Fibroblast of skin of right quadriceps (primary cell): ENCODE measurements around the gene ZNF423.

Experiments used
- DNase-seq: peaks from one replicate; pipeline ENCODE4 v3.0.0-alpha.2; 2013

ZNF423 gene

DNA sequence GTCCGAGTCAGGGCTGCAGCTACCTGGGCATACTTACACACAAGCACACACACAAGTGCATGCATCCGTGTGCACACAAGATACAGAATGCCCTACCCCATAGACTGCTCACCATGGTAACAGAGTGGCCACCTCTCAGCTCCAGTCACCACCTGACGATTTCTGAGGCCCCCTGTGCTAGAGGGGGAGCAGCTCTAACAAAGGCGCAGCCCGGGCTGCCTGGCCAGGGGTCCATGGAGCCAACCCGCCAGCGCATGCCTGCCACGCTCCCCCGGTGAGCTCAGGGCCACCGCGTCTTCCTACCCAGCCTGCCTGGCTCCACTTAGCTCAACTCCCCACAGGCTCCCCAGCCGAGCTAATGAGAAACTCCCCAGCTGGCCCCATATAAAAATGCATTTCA lies 75.5 kb downstream of the ZNF423 start:
- DNase-seq: no peak

DNA sequence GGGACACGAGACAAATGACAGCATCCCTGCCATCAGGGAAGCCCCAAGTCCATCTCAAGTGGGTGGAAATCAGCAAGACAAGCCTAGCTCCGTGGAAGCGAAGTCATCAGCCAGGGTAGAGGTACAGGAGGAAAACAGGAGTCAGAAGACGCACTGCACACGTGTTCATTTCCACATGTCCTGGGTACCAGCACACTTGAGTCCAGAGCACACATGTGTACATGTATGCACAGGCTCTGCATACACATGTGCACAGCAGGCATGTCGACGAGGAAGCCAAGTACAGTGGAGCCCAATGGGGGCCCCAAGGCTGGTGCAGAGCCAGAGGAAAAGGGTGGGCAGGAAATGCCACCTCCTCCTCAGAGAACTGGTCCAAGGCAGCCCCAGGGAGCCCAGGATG lies 75.9 kb downstream of the ZNF423 start:
- no peak for DNase-seq

GRCh38 chr16:49778202-49778930 lies 77.5 kb downstream of the ZNF423 start:
- no peak for DNase-seq

- no peak for DNase-seq
Observed at GRCh38 chr16:49776734-49777133, 79.2 kb downstream of the ZNF423 start.

- no peak for DNase-seq
Observed at GRCh38 chr16:49776085-49776595, 79.8 kb downstream of the ZNF423 start.

DNA sequence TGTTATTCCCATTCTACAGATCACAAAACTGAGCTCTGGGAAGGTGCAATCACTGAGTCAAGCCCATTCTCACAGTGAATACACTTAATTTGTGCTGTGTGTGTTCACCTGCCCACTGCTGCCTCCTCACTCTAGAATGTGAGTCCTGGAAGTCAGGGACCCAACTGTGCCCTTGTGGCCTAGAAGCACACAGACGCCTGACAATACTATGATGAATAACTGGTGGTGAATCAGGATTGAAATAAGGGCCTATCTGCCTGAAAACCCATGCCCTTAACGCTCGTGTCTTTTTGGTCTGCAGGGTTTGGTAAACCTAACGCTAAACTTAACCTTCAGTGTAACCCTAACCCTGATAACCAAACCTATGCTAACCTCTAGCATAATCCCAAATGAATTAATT lies 80.3 kb downstream of the ZNF423 start:
- no peak for DNase-seq

GRCh38 chr16:49775018-49775417 lies 80.9 kb downstream of the ZNF423 start:
- DNase-seq: no peak

DNA sequence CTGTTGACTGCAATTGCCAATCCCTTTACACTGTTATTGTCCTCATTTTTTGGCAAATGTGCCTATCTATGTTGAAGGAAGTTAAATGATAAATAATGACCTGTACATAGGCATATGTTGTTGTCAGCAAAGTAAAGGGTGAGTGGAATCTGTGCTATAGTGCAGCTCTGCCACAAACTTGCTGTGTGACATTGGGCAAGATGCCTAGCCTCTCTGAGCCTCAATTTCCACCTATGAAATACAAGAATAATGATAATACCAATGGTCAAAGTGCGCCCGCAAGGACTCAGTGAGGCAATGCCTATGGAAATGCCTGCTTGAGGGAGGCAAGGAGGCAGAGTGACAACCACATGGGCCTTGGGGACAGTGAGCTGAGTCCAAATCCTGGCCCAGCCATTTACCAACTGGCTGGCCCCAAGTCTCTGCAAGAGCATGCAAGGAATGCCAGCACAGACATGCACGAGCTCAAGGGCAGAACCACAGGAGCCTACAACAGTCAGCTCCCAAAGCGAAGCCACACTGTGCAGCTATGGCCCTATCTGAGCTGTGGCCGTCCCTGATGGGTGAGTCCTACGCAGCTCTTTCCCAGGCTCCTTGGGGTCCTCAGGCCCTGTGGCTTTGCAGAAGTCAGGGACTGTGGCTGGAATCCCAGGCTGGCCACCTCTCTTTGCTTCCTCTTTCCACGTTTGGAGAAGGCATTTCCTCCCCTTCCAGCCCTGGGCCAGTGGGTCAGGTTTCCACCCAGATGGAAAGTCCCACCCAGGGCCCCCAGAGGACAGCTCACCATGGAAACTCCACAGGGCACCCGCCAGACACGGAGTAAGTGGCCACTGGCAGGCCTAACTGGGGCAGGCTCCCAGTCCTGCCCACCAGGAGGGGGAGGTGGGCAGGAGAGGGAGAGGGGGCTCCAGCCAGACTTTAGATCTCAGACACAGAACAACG lies 82.1 kb downstream of the ZNF423 start:
- DNase-seq: no peak

GRCh38 chr16:49767998-49768397 lies 87.9 kb downstream of the ZNF423 start:
- no peak for DNase-seq

DNA sequence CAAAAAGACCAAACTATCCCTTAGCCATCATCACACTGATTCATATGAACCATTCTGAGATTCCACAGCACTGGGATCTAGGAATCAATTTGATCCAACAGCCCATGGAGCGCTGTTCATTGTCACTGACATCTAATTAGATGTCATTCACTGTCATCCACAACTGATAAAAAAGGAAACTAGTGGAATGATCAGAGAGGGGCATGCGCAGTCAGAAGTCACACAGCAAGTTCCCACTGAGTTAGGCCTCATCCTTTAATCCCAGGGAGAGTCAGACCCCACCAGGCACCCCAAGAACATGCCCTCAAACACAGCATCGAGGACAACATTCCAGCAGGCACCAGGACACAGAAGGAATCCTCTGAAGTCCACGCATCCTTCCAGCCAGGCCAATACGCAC lies 88.5 kb downstream of the ZNF423 start:
- no peak for DNase-seq

- DNase-seq: no peak
Observed at GRCh38 chr16:49766225-49766624, 89.7 kb downstream of the ZNF423 start.

DNA sequence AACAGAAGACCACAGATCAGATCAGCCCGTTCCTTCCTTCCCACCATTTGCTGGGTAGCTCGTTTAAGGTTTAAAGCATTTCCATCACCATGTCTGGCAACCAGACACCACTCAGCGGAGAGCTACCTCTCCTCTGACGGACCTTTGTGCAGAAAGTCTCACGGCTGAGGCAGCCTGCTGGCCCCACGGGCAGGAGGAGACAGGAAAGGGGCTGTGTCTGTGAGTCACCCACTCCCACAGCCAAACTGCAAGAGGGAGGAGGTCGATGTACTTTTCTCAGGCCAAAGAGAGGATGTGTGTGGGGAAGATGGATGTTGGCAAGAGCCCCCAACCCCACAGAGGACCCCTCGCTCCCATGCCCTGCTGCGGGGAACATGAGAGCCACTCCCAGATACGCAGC lies 92.1 kb downstream of the ZNF423 start:
- DNase-seq: peak; percentile 20

GRCh38 chr16:49760815-49761214 lies 95.1 kb downstream of the ZNF423 start:
- DNase-seq: no peak

GRCh38 chr16:49757559-49758069 lies 98.3 kb downstream of the ZNF423 start:
- DNase-seq: no peak

DNA sequence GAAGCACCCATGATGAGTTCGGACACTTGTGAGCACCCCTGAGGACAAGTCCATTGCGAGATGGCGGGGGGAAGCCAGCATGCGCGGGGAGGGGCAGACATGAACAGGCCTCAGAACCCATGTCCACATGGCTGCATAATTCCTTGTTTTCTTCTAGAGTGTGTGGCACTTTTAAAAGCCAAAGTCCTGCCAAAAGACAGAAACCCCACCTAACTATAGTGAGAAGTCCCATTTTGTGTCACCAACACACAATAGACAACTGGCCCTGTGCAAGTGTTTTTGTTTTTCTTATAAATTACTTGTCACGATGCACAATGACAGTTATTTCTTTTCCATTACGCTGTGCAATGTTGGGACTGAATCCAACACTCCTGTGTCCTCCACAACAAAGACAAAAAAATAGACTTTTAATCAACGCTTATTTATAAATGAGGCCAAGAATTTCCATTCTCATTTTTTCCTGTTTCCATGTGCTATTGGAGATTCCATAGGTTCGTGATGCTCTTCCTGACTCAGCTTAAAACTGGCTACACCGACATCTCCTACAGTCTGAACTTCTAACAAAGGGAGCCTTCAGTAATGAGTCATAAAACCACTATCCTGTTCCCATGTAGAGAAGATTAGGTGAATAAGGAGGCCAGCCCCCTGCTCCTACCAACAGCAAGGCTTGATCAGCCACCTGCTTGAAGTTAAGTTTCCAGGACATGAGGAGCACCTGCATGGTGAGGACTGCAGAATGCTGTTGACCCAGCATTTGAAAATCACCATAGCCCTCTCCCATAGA lies 98.9 kb downstream of the ZNF423 start:
- DNase-seq: peak; percentile 66

GRCh38 chr16:49755716-49756505 lies 100.0 kb downstream of the ZNF423 start:
- no peak for DNase-seq

DNA sequence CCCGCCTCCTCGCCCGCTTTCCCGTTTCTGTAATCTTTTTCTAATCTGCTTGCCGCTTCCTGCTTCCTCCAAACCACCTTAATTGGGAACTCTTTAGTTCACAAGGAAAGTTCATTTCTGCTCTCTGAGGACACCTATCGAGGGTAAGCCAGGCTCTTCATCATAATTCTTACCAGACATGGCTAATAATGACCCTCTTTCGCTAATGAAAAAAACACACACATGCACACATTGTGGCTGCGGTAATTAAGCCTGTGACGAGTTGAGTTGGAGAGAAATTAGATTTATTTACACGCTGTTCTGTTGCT lies 100.6 kb downstream of the ZNF423 start:
- DNase-seq: peak; percentile 57

DNA sequence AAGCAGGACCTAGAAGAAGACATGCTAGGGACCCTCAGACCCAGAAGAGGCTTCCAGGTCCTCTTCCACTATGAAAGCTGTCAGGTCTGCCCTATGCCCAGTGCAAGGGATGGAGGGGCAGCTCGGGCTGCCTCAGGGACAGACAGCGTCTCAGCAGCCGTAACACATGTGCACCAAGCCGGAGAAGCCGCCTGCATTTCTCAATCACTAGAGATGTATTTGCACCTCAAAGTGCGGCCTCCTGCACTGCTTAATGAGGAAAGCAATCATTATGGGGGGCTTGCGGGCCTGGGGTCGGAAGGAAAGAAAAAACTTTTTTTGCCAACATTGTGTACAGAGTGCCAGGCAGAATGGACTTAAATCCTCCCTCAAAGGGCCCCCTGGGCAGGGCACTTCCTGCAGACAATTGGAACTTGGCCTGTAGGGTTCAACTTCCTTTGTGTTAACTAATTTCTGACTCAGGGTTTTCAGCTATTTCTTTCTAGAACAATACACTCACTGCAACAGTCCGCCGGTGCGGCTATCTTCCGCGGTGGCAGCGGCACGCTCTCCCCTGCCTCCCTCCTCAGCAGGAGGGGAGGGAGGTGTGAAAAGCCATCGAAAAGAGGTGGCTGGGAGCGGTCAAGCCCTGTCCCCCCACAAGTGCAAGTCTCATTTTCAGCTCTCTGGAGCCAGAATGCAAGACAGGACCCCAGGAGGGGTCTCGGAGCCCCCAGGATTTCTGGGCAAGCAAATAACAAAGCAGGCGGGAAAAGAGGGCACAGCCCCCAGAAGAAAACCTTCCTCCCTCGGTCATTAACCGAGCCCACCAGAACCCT lies 101.2 kb downstream of the ZNF423 start:
- DNase-seq: peak; percentile 25

DNA sequence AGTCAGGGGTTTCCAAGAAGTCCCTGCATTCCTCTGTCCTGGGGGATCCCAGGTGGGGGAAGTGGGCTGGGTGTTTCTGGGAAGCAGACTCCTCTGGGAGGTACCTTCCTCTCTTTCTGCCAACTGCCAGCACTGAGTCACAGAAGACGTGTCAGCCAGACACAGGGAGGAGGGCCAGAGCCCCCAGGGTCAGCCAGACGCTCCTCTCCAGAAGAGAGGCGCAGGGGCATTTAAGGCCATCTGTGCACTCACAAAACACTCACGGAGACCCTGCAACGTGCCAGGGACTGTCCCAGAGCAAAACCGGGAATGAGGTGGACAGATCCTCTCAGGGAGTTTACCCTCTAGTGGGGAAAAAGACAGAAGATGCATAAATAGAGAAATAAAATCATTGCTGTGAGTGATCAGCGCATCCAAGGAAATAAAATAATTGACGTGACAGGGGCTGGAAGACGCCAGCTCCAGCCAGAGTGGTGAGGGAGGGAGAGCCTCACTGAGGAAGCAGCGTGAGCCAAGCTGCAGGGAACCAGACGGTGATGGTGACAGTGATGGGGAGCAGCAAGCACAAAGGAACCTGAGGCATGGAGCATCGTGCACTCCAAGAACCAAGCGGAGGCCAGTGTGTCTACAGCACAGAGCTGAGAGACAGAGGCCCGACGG lies 105.4 kb downstream of the ZNF423 start:
- DNase-seq: peak; percentile 13

DNA sequence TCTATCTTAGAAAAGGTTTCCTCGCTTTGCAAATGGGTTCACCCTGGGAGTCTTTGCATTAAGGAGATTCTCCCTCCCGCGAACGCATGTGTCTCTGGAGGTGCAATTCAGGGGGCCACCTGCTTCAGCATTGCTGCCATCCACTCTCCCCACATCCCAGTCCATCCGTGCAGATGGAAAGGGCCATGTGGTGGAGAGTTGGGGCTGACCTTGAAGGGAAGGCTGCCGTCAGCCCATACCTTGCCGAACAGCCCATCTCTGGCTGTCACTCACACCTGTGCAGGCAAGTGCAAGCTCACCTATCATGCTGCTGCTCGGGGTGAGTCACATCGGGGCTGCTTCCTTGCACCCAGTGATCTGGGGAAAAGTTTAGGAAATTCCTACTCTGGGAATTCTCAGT lies 106.1 kb downstream of the ZNF423 start:
- DNase-seq: no peak

GRCh38 chr16:49748322-49748721 lies 107.6 kb downstream of the ZNF423 start:
- peak; percentile 46 for DNase-seq
